Effector CD8-positive, alpha-beta T cell (primary cell): ENCODE measurements around the gene DGKI.

Experiments
- DNase-seq: peaks from one replicate; lab custom pipeline; 2025; lab: John Stamatoyannopoulos, UW

DGKI gene

DNA sequence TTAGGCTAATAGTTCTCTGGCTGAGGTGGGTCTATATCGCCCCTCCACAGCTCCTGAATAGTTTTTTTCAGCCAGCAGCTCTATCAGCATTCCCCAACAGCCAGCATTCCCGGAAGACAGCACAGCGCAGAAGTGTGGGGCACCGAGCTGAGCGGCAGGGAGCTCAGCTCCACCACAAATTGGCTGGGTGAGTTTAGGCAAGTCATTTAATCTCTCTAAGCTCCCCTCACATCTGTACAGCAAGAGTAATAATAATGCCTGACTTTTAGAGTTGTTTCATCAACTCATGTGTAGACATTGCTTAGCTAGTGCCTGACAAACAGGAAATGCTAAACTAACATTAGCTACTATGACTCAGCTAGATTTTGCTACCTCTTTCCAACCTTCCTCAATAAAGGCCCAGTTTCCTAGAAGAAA, 255.3 kb downstream of the DGKI start:
- DNase-seq = no peak

DNA sequence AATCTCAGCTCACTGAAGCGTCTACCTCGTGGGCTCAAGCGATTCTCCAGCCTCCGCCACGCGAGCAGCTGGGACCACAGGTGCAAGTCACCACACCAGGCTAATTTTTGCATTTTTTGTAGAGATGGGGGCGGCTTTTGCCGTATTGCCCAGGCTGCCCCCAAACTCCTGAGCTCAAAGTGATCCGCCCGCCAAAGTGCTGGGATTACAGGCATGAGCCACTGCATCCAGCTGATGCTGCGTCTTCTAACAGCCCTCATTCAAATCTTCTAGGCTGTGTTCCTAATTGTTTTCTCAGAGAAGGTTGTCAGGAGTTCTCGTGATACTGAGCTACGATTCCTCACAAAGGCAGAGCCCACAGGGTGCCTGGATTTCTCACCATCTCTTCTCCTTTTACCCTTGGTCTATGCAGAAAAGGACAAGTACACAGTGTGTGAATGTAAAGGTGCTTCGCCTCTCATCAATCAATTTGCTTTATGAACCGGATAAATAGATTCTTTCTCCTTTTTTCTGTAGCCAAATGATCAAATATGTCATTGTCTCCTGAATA, 255.9 kb downstream of the DGKI start:
- no peak for DNase-seq

DNA sequence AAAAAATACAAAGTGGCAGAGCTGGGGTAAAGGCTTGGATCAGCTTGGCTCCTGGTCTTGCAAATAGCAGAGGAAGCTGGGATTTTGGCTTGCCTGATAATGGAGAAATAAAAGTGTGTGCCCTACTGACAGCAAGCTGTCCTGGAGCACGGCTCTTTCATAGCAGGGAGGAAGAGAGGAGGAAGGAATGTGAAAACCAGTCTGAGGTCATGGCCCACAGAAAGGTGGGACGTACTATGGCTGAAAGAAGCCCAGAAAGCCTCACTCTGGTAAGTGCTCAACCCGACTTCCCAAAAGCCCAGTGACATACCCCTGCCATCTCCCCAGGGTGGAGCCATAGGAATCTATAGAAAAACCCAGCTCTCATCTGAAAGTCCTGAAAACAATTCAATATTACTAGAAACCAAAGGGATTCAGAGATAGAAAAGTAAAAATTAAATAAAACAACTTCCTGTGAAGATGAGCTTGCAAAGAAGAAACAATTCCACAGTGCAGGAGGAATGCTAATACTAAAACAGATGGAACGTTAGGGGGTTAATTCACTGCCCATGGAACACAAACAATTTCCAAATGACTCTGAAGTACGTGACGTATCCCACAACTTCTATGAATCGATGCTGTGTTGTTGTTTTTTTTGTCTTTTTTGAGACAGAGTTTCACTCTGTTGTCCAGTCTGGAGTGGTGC, 256.6 kb downstream of the DGKI start:
- no peak for DNase-seq

DNA sequence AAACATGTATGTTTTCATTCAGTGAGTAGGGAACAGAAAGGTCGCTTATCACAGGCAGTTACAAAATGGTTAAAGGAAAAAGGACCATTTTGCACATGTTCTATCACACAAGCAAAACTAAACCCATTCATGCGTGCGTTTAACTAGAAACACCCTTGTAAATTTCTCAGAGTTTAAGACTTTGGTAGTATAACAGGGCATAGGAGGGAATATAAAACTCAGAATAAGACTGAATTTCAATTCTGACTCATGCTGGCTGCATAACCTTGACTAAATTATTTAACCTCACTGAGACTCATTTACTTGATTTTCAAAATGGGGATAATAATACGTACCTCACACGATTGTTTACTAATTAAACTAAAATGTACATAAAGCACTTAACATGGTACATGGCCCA, 259.4 kb downstream of the DGKI start:
- no peak for DNase-seq

DNA sequence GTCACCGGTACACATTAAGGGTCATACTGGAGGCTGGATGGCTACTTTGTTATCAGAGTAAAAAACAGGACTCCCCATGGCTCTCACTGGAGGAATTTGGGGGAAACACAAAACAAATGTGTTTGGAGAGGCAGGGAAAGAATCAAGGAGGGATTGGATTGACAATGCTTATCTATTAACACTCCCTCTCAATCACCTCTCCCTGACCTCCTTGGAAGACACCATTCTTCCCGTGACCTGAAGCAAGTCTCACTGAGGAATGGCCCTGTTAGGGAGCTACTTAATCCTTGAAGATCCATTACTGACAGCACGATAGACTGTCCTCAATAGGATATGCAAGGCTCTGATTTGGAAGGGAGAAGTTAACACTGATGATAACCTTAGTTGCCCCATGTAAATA, 261.2 kb downstream of the DGKI start:
- no peak for DNase-seq

DNA sequence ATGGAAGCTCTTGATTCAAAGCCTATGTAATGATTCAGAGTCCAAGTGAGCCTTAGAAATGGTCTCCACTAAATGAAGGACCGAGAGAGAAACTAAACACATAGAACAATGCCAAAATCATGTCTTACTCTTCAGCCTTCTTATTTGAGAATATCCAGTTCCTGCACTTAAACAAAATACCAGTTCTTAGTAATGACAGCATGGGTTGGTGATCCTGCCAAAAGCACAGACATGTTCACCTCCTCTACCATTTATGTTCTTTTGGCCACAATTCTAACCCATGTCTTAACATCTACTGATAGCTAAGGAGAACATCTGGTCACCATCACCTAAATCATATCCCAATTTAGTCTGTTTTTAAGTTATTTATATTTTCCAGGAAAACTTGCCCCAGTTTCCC, 263.6 kb downstream of the DGKI start:
- DNase-seq = no peak

DNA sequence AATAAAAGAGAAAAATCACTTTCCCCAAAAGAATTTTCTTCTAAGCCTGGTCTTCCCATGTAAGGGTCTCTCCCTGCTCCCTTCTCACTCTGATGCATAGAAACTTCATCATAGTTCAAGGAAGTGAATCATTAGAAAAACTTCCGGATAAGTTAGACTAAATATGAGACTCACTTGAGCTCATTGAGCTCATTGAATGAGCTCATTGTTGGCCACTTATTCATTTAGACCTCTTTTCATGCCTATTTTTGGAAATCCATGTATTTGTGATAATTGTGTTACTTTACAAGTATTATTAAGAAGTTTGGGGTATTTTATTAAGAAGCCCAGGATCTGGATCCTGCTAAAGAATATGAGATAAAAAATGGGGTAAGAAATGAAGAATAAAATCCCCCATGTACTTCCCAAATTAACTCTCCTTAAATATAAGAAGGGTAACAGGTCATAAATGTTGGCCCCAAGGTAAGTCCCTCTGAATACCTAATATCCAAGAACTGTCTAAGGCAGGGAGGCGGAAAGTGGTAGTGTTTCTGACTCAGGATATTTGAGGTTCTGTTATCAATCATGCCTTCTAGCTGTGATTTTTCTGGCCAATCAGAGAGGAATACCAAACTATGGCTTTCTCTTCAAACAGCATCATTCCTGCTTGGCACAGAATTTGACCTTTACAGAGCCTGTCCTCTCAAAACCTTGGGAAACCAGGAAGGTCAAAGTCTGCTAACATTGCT, 266.7 kb downstream of the DGKI start:
- no peak for DNase-seq

DNA sequence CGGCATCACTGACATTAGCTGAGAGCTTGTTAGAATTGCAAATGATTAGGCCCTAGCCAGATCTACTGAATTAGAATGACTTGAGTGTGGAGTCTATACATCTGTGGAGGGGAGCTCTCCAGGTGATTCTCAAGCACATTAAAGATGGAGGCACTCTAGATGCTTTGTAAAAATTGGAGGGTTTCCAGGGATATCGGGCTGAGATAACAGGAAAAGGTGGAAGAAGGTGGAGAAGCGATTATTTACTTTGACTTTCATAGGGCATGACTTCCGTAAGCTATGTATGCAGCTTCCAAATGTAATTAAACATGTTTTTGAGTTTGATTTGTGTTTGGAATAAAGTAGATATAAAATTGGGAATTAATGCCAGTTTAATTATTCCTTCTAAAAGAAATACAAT, 268.2 kb downstream of the DGKI start:
- no peak for DNase-seq

DNA sequence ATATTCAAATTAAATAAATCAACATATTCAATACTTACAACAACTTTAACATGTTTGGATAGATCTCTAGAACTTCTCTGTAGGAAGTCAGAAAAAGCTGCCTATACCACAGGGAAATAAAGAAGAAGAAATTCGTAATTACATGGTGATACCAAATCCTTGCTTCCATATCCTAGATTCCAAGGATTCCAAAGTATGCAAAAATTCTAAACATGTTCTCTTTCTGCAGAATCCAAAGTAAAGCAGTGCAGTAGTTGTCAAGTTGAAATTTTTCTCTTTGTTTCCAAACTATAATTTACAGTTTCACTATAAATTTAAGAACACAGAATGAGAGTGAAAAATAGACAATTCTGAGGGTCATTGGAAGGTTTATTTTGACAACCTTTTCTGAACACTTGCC, 269.6 kb downstream of the DGKI start:
- DNase-seq = no peak

DNA sequence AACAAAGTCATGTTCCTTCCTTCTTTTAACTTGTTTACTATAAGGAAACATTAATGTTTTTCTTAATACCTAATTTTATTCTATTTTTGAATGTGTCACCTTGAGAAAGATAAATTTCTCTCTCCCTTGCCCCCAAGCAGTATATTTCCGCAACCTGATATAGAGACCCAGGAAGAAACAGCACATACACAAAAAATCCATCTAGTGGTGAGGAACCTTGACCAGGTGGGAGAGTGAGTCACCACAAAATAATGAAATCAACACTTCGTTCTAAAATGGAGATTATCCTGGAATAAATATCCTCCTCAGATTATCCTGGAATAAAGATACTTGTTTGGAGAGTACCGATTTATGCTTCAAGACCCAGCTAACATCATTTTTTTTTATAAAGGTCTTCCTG, 270.3 kb downstream of the DGKI start:
- DNase-seq = no peak

DNA sequence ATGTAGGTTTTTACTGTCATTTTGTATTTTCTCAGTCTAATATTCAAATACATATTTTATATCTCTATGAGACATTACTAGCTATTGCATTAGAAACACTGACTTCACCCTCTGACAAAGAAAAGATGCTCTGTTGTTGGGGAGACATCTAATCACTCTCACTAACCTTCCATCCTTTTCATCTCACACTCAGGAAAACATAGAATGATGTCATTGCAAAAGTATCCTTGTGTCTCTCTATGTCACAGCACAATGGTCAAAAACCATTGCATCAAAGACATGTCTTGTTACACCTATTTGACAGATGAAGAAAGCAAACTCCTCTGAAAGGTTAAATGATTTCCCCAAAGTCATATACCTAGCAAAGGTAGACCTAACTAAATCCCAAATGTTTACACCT, 272.0 kb downstream of the DGKI start:
- DNase-seq = no peak

DNA sequence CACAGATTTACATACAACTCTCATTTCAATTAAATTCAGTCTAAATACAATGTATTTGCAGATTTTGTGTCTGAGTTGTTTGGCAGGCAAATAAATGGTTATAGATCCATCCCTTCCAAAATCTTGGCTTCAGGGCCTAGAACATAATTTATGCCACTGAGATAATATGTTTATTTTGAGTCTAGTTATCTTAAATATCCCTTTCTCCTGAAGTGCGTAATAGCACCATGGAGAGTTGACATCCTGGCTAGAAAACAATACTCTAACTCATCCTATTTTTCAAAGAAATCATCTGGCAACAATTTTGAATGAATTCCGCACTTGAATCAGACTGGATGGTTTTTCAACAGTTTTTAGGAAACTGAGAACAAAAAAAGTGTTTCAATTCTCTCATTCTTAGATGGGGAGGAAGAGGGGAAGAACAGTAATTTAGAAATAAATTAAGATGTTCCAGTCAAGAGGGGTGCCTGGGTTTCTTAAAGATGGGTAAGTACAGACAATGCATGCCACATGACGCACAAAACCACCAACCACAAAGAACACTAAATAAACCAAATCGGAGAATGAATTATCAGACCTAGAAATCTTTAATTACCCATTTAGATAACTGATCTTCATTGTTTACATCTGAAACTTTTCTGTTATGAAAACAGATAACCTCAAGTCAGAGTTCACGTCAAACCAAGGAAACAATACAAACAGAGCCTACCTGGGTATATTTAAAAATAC, 274.6 kb downstream of the DGKI start:
- no peak for DNase-seq

DNA sequence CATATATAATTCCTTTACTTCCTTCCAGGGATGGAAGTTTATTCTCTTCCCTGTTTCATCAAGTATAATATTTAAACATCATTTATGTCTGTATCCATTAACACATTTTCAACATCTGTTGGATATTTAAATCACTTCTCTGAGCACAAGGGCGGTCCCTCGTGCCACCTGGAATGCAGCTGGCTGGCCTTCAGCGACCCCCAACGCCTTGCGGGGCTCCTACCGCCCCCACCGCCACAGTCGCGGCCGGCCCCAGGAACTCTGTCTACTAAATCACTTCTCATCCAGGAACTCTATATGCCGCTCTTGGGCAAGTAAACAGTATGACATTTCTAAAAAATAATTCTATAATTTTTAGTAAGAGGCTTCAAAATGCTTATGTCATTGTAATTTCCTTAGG, 282.1 kb downstream of the DGKI start:
- DNase-seq = no peak

DNA sequence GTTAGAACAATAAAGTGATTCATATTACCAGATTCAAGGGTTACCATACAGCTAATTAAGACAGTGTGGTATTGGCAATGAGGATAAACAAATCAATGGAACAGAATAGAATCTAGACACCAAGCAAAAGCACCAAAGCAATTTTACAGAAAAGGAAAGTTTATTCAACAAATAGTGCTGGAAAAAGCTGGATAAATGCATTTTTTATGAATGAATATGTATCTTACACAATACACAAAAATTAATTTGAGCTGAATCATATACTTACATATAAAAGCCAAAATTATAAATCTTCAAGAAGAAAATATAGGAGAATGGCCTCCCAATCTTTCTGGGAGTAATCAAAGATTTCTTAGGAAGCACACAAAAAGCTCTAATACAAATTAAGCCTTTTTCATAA, 282.8 kb downstream of the DGKI start:
- DNase-seq = no peak

DNA sequence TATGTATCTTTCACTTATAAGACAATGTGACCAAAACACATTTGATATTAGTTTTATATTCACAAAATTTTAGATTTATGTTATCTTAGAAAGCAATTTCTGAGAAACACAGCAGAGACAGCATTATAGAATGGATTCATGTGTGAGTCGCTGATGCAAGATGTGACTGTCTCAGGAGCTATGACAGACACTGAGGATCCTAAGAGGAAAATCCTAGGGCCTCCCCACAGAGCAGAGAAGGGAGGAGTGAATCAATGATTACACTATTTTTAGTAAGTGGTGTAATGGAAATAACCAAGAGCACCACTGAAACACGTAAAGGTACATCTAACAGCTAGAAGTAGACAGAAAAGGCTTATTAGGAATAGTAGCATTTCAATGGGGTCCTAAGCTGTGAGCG, 299.3 kb downstream of the DGKI start:
- DNase-seq = no peak

DNA sequence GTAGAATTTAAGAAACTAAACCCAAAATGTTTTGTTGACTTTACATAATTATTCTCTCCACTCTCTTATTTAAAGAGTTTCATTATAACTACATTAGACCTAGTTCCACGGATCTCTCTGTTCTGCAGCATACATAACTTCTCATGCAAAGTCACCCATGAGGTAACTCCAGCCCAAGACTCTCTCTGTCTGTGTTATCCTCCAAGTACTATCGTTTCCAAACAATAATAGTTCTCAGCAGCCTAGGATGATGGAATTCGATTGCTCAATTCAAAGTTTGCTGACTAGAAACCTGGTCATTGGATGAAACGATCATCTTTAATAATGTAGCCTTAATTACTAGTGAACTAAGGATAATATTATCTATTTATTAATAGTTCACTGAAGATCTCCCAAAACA, 300.1 kb downstream of the DGKI start:
- DNase-seq = no peak

DNA sequence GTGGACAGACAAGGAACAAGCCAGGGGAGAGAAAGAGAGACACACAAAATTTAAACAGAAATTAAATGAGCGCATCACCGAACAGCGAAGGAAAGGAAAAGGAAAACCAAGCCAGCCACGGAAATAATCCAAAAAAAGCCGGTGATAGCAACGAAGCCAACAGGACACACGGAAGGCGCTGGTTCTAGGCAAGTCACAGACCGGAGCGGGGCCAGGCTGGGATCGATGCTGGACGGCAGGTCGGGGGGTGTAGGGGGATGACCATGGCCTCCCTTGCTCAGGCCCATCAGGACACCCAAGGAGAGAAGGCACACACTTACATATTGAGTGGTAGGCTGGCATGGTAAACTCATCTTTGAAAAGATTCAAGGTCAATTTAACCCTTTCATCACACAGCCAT, 300.8 kb downstream of the DGKI start:
- no peak for DNase-seq

DNA sequence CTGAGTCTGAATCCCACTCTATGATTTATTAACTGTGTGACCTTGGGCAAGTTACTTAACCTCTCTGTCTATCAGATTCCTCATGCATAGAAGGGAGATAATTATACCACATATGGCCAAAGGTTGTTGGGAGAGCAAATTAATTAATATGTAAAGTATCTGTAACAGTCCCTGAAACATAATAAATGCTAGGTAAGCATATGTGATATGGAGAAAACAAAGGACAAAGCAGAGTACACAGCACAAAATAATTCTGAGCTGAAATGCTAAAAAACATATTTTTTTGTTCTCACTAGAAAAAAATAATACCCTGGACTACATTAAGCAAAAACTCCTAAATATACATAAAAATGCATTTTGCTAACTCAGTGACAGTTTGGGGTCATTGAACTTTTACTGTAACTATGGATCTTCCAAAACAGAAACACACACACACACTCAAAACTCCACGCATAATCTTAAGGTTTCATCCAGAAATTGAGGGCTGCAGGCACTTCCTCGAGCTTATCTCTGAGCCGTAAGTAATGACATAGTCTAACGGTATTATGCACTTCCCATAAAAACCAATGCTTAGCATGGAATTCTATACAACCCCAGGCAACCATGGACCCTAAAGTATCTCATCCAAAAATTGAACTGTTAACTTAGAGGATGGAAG, 301.6 kb downstream of the DGKI start:
- DNase-seq = no peak

DNA sequence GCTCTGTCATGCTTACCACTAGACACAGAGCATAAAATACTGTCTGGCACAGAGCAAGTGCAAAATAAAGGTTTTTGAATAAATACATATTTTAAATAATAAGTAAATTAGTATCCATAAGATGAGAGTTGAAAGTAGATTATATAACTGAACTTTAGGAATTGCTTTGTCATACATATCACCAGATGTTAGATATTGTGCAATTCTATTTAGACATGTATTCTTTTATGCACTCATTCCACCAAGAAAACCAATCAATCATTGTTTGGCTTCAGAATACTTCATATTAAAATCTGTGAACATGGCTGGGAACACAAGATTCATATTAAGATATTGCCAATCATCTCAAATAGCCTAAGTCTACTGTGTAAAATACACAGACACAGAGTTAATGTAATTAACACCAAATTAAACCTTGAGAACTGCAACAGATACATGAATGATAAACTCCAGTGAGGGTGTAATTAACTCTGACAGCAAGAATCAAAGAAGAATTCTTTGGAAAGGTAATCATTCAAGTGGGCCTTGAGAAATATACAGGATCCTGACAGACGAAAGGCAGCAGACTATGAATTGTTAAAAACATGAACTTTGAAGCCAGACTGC, 302.2 kb downstream of the DGKI start:
- no peak for DNase-seq

DNA sequence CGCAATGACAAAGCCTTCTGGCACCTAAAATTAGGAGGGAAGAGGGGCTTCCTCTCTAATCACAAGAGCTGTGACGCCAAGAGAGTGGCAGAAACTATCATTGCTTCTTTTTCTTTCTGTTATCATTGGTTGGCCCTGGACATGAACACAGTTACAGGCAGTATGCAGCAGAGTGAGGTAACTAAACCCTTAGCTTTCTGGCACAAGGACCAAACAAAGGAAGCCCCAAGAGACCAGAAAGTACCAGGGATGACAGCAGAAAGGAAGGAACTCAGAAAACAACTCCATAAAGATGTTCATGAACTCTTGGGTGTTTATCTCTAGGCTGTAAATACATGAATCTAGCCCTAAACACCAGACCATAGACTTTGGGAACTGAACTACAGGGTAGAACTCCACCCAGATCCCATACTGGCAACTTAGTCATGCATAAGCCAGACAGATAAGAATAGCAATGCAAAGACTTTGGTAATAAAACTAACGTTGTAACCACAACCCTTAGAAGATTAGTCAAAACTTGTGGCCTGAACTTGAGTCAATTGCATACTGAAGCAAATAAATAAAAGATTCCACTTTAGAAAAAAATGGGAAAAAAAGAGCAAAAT, 307.6 kb downstream of the DGKI start:
- no peak for DNase-seq

DNA sequence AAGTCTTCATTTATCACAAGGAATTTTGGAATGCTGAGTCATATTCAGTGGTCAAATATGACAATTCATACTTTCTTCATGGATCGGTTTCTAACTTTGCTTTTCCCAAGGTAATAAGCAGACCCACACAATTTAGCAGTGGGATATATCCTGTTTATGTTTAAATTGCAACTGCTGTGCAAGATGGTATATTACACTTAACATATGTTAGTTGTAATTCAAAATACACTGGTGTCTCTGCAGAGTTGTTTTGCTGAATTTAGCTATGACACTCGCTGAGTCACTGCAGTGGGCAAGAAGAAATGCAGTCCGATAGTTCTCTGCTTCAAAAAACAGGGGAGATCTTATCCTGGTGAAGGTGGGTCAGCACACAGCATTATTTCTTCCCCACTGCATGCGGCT, 308.4 kb downstream of the DGKI start:
- no peak for DNase-seq

DNA sequence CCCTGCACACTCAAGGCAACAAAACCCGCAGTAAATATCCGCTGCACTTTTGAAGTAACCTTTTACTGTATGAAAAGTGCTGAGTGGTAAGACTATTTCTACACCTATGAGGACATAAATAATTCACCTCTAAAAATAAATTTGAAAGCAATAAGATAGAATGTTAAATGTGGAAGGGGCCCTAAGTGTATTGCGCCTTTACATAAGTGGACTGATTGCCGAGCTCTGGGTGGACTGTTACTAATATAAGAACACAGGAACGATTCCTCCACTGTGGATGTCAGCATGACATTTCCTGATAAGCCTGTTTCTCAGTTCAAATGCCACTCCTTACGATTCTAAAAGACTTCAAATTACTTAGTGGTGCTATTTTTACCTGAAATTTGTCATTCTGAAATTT, 311.2 kb downstream of the DGKI start:
- no peak for DNase-seq
